TTC549 (cell line): ENCODE data around the gene ABI3BP.
"Not testable (repeated sequence)": the region's sequence is repeated elsewhere in the genome, so short reads cannot be mapped to it uniquely, and the experiment has no call there.

Experiments
- FAIRE-seq: peaks from 2 replicates; lab custom pipeline; 2012; peaks lifted over from hg19 to GRCh38; lab: Jason Lieb, UNC

ABI3BP gene

GRCh38 chr3:100946096-100946495 is 47.1 kb downstream of the ABI3BP start:
- not testable (repeated sequence) for FAIRE-seq

GRCh38 chr3:100941451-100941850 is 51.8 kb downstream of the ABI3BP start:
- FAIRE-seq = no peak

- no peak for FAIRE-seq
These were observed 52.2 kb downstream of the ABI3BP start for GRCh38 chr3:100941041-100941440.

DNA sequence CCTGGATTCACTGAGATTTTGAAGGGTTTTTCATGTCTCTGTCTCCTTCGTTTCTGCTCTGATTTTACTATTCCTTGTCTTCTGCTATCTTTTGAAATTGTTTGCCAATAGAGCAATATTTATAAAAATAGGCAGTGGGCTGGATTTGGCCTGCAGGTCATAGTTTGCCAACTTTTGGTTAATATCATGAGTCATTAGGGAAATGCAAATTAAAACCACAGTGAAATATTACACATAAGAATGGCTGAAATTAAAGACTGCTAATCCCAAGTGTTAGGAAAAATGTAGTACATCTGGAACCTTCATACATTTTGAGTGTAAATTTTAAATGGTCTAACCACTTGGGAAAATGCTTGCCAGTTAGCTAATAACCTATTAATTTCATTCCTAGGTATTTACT is 56.3 kb downstream of the ABI3BP start:
- FAIRE-seq = no peak

DNA sequence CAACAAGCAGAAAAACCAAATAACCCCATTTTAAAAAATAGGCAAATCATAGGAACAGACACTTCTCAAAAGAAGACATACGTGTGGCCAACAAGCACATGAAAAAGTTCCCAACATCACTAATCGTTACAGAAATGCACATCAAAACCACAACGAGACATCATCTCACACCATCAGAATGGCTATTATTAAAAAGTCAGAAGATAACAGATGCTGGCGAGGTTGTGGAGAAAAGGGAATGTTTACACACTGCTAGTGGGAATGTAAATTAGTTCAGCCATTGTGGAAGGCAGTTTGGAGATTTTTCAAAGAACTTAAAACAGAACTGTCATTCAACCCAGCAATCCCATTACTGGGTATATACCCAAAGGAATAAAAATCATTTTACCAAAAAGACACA is 60.7 kb downstream of the ABI3BP start:
- no peak for FAIRE-seq

DNA sequence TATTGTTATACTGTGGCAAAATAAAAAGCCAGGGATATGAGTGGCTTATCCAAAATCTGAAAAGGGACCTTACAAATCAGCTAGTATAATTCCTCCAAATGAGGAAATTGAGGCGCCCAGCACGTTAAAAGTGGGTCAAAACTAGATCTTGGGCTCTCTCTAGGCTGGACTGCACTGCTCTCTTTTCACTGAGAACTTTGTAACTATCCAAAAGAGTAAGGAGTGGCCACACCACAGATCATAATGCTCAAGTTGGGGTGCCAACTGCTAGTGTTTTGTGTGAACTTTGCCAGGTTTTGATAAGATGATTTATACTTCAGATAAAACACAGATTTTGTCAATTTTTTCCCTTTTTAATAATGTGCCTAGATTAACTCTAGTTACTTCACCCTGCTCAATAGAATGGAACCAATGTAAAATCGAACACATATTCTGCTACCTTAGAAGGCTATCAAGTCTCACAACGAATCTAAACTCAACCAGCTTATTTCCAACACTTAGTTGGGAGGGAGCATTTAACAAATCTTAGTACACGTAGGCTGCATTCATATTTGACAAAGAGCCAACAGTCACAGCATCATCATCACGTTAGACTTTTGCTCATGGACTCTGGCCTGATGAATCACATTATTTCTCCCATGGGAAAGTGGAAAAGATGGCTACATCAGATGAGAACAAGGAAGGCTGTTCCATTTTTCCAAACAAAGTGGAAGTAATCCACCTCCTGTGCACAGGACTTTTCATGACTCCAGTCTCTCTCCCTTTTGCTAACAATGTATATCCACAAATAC is 64.4 kb downstream of the ABI3BP start:
- no peak for FAIRE-seq

DNA sequence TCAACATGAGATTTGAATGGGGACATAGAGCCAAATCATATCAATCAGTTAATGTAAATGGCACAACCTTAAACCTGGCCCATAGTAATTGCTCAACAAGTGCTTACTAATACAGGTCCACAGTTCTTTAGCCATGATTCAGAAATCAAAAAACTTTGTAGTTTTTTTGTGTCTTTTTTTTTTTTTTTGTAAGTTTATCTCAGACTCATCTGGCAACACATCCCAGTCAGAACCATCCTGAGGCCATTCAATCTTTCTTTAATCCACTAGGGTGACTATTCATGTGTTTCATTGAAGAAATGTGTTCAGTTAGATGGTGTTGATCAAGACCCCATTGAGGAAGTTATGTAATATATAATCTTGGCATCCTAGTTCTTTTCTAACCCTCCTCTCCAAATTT is 65.4 kb downstream of the ABI3BP start:
- no peak for FAIRE-seq

- FAIRE-seq = no peak
These were observed 77.3 kb downstream of the ABI3BP start for GRCh38 chr3:100915706-100916495.

GRCh38 chr3:100913870-100914648 is 79.2 kb downstream of the ABI3BP start:
- no peak for FAIRE-seq

DNA sequence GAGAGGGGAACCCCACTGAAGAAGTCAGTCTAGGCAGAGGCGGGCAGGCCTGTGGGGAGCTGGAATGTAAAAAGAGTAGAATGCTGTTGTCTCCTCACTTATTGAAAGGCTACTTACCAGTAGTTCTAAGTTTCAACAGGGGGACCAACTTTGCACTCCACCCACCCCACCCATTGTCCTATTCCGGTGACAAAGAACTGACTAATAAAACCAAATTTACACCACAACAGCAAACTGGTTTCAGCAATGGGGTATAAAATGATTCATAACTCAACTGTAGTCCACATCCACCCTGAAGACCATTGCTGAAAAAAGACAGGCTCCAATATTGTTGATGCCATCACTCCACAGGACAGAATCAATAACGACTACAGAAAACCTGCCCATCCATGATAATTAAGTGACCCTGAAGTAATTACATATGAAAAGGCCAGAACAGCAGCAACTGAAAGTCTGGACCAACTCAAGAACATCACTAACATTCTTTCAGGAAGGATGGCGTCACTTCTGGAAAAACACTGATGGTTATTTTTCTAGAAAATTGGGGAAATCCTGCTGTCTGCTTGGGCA is 80.2 kb downstream of the ABI3BP start:
- FAIRE-seq = no peak

DNA sequence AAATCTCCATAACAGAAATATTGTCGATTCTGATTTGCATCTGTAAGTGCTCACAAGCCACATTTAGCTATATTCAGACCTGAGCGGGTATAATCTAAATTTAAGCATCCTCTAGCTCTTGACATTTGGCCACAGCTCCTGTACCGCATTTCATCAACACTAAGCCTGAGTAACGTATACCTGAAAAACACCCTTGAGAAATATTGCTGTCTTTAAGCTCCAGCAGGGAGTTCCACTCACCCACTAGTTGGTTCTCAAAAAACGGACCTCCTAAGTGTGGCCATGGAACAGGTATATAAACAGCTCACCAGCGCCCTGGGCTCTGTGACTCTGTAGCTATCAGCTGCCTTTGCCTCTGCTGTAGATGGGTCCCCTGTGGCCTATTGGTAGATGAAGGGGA is 80.7 kb downstream of the ABI3BP start:
- no peak for FAIRE-seq

DNA sequence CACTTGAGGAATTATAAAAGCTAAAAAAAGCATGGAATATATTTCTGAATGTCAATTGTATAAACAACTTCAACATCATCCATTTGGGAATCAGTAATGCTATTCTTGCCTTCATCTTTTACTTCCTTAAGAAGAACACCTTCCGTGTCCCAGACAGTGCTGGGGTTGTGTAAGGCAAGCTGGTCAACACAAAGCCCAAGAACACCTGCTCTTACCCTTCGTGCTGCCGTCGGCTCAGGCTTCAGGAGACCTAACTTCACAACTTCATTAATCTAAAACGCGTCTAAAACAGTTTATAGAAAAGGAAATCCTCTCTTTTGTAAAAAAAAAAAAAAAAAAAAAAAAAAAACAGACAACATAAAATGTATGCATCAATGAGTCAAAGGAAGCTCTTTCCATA is 81.3 kb downstream of the ABI3BP start:
- FAIRE-seq = no peak

DNA sequence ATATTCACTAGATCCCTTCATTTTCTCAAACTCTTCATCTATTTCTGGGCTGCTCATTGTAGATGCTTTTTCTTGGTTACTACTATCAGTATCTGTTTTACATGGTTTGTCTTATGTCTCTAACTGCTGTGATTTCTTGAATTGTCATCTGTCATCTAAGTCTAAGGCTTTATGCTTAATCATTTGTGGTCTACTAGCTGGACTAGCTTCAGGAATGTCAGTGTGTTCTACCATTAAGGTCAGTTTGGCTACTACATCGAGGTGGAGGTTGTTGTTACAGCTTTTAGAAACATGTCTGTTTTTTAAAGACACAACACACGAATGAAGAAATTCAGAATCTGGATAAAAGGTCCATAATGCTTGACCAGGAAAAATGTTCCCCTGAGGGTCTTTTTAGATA is 82.2 kb downstream of the ABI3BP start:
- no peak for FAIRE-seq

DNA sequence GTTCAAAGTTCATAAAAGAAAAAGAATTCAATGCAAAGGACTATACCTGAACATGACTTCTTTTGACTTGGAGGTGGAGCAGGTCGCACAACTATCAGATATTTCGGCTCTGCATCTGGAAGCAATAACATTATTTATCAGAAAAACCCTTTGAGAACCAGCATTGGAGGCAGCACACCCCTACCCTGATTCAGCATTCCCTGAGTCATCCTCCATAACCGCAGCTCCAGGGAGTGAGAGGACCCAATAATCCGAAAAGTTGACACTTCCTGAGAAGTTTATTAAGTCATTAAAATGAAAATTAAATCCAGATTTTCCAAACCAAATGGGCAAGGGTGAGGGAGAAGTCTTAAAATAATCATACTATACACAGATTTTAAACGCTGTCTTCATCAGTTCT is 90.6 kb downstream of the ABI3BP start:
- no peak for FAIRE-seq

GRCh38 chr3:100900671-100901335 is 92.4 kb downstream of the ABI3BP start:
- FAIRE-seq = no peak

GRCh38 chr3:100899440-100900091 is 93.7 kb downstream of the ABI3BP start:
- no peak for FAIRE-seq

DNA sequence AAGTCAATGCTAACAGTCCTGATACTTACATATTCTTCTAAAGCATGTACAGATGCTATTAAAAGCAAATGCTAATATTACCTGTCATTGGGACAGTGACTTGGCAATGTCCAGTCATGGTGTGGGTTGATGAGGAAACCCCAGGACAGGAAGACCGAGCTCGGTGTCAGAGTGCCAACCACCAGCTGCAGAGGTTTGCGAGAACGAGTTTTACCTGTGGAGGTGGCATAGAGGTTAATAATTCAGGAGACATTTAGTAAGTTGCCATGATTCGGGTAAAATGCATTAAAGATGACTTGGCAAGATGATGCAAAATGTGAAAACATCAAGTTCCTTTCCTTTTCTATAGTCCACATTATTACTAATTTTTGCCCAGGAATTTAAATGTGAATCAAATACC is 94.5 kb downstream of the ABI3BP start:
- no peak for FAIRE-seq

DNA sequence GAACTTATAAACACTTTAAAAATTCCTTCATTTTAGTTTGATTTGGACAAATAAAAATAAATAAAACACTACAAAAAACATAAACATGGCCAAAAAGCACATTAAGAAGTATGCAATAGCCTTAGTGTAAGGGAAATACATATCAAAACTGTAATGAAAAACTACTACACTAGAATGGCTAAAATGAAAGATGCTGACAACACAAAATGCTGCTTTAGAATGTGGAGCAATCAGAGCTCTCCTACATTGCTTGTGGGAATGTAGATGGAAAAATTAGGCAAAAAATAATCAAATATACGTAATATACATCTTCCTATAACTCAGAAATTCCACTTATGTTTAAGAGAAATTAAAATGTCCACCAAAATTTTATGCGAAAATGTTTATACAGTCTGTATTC is 96.2 kb downstream of the ABI3BP start:
- no peak for FAIRE-seq

GRCh38 chr3:100893590-100893989 is 99.6 kb downstream of the ABI3BP start:
- FAIRE-seq = no peak

GRCh38 chr3:100893108-100893507 is 100.1 kb downstream of the ABI3BP start:
- FAIRE-seq = no peak

GRCh38 chr3:100891827-100892226 is 101.4 kb downstream of the ABI3BP start:
- FAIRE-seq = no peak

DNA sequence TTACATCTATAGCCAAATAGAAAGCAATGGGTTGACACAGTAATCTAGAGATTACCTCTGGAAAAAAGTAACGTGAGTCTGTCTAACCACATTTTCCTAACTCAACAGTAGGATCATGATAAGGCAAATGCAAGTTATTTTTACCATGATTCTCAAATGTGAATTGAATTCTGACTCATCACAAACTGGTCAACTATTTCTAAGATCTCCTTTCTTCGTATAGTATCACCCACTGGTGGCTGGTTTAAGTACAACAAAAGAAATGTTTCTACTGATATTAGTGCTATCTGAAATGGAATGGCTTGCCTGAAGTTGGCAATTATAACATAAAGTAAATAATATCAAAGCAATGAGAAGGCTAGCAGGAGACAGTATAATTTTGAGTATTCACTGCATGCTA is 102.2 kb downstream of the ABI3BP start:
- no peak for FAIRE-seq
